SHP77 treated with DMSO at 0.1 percent for 48 hours (cell line): ENCODE results near the gene FASLG.

Experiments
- DNase-seq: peaks from one replicate; lab custom pipeline; 2025; lab: John Stamatoyannopoulos, UW

Gene FASLG

GRCh38 chr1:172647110-172647564 is 11.8 kb upstream of the FASLG start:
- no peak for DNase-seq

- DNase-seq = no peak
These were observed 10.9 kb upstream of the FASLG start for GRCh38 chr1:172647987-172648386.

DNA sequence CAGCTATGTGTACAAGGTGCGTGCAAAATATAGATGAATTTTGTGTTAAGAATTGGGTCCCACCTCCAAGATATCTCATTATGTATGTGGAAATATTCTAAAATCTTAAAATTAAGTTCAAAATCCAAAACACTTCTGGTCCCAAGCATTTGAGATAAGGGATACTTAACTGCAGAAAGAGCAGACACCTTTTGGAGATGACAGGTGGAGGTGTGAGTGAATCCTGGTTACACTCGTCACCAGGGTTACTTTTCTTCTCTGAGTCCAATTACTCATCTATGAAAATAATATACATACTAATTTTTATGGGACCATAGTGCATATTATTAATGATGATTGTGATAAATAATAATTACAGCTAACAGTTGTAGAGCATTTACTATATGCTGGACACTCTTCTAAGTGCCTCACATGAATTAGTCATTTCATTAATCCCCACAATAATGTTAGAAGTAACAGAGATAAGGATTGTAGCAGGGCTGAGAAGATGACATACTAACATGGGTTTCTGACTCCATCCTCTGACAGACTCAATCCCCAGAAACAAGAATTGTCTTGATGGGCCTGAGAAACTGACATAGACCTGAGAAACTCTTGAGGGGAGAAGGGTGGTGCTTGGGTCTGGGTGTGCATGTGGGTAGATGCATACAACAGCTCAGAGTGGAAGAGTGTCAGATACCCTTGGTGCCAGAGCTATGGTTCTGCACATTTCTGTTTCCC is 8.3 kb upstream of the FASLG start:
- no peak for DNase-seq

GRCh38 chr1:172653015-172653709 is 5.7 kb upstream of the FASLG start:
- DNase-seq = no peak

DNA sequence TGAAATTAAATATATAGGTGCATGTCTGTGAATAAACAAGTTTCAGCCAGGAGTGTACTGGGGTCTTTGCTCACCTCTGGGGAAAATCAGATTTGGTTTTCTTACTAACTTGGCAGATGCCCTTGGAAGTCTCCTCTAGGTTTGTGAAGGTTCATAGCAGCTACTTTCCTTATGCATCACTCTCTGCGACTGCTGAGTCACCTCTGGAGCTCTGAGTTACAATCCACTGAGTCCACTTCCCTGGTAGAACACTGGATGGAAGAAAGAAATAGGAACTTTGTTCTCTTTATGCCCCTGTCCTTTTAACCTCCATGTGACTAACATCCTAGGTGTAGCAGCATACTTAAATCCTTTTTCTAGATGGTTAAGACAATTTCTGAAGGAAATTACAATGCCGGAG is 4.4 kb upstream of the FASLG start:
- DNase-seq = no peak

GRCh38 chr1:172656576-172656975 is 2.3 kb upstream of the FASLG start:
- DNase-seq = no peak

DNA sequence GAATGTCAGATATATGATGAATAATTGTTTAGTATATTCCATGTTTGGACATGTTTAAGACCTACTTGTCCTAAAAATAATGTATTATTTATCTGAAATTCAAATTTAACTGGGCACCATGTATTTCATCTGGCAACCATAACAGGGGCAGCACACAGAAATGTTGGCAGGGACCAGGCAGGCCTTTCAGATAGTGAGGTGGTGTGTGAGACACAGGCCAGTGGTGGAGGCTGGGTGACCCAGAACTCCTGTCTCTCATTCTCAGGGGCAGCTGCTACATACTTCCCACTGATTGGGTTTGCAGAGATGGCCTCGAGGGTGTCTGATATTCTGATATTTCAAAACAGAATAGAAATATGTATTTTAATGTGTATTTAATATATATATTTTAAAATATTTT is 1.3 kb upstream of the FASLG start:
- DNase-seq = no peak

GRCh38 chr1:172661107-172661506 is 2.2 kb downstream of the FASLG start:
- DNase-seq = no peak

- no peak for DNase-seq
These were observed 3.7 kb downstream of the FASLG start for GRCh38 chr1:172662464-172663109.

DNA sequence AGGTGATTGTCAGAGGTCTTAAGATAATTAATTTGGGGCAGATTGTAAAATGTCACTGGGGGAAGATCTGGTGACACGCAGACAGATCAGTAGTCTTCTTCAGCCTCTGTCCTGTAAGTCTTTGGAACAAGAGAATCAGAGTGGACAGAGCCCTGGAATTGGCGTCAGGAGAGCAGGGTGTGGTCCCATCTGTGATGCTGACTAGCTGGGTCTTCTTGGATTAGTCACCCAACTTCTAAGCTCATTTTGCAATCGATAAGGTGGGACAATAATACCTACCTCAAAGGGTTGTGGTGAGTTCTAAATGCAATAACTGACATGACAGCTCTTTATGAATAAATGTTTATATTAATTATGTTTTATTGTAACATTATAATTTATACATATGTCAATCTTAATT is 4.8 kb downstream of the FASLG start:
- DNase-seq = no peak

DNA sequence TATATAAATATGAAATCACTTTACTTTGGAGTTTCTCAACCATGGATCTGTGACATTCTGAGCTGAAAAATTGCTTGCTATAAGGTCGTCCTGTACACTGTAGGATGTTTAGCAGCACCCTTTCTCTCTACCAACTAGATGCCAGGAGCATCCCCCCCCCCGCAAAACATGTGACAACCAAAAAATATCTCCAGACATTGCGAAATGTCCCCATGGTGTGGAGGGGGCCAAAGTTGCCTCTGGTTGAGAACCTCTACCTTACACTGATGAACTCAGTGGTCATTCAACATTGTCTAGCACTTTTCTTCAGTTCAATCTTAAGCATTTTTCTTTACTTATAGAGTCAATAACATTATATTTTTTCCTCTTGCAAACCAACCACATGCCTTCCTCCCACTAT is 9.2 kb downstream of the FASLG start:
- DNase-seq = no peak

GRCh38 chr1:172669011-172669410 is 10.1 kb downstream of the FASLG start:
- no peak for DNase-seq

DNA sequence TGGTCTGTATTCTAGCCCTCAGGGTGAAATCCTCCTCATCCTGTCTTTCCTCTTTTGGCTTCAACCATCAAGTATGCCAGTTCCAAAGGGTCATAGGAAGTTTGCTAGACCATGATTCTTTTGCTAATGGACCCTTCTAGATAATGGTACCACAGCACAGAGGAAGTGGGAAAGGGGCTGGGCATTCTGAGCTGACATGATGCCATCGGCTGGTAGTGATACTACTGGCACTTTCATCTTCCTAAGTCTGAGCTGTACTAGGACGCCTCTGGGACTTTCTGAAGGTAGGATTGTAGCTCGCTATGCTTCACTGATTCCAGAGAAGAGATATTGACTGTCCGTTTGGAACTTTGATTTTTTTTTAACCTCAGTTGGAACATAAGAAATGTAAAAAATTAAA is 11.4 kb downstream of the FASLG start:
- DNase-seq = no peak

GRCh38 chr1:172670791-172671190 is 11.9 kb downstream of the FASLG start:
- DNase-seq = no peak

DNA sequence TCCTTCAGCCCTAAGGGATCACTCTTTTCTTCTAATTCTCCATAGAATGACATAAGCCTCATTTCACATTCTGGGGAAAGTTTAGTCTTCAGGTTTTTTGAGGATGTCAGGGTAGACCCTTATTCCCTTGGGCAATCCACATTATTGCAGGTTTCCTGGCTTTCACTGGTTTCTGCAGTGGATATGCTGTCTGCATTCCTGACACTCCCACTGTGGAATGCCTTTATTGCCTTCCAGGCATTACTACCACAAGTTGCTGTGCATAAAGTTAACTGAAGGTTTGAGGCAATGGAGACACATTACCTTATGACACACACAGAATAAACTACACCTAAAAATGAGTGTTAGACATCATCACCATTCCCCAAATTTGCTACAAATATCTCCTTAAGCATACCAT is 12.7 kb downstream of the FASLG start:
- DNase-seq = no peak

DNA sequence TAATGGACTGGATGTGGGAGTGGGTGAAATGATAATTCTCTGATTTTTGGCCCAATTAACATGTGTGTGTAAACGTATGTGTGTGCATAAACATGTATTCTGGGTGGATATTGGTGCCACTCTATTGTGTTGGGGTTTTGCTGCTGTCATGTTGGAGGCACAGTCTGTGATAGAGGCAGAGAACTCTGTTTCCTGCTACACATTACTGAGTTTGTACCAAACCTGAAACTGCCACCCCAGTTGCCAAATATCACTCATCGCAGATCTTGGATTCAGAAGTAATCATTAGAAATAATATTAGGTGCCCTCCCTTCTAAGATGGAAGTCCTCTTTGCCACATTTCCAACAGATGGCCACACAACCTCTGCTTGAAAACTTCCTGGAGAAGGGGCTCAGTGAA is 13.8 kb downstream of the FASLG start:
- DNase-seq = no peak

DNA sequence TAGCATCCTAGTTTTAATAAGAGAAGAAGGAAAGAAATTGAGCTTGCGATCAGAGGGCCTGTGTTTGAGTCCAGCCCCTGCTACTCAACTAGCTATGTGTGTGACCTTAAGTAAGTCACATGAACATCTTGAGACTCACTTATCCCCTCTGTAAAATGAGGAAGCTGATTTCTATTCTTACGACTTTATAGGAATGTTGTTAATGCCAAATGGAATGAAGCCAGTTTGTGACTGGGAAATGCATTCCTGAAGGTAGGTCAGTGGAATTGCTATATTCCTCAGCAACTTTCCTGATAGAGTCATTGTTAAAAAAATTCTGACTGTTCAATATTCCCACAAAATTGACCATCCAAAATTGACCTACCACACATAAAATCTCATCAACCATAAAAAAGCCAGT is 14.9 kb downstream of the FASLG start:
- no peak for DNase-seq

- DNase-seq = no peak
These were observed 16.1 kb downstream of the FASLG start for GRCh38 chr1:172674831-172675613.

GRCh38 chr1:172679000-172679772 is 20.3 kb downstream of the FASLG start:
- DNase-seq = no peak

DNA sequence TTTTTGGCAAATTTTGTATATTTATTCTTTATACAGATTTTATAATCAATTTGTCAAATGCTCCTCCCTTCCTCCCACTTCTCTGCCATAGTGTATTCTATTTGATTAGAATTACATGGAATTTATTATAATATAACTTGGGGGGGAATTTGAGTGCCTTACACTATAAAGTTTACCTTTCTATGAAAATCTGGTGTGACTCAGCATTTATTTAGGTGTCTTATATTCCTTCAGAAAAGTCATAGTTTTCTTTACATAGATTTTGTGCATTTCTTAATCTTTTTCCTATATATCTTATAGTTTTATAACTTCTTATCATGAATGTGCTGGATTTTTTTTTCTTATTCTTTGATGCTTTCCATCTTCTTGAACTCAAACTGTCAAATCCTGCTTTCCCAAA is 21.3 kb downstream of the FASLG start:
- DNase-seq = no peak

- no peak for DNase-seq
These were observed 21.9 kb downstream of the FASLG start for GRCh38 chr1:172680733-172681275.
